A549 treated with GW870086 at 1 μM for 4 hours (cell line): ENCODE results near the gene ANKRD44. TPM values are rescaled to one million over a fixed set of nuclear protein-coding genes. Genes with fewer than 3 reads are reported as not detected.

Source experiments
- total RNA-seq: library from RNA; stranded (reverse); fragments of 200-300 nt; extraction: Qiagen RNA extraction; gene quantifications from 5 replicates; pipeline ENCODE4 v1.2.3, GENCODE V29; 2022; ENCODE audit warnings: low read depth

Gene ANKRD44
- total RNA-seq: 1.2 to 3.2 TPM (median 2.2 TPM) in 5 replicates

GRCh38 chr2:197310271-197310985 is at the start of gene ANKRD44:
TSS of gene ANKRD44 (minus strand) at chr2:197310780. CDS start at chr2:197310604, 176 bp downstream.

Other genes starting within 250 kb of the ANKRD44 start
- 123 to 175 TPM (median 131 TPM) in 5 replicates for gene SF3B1, start 124.2 kb upstream of the ANKRD44 start, total RNA-seq
- 18.6 to 20.9 TPM (median 20.0 TPM) in 5 replicates for gene COQ10B, start 142.8 kb upstream of the ANKRD44 start, total RNA-seq
- 581 to 650 TPM (median 613 TPM) in 5 replicates for gene HSPD1, start 189.1 kb upstream of the ANKRD44 start, total RNA-seq
- gene HSPE1, start 189.6 kb upstream of the ANKRD44 start, total RNA-seq: 453 to 852 TPM (median 476 TPM) in 5 replicates
- 19.6 to 37.4 TPM (median 29.7 TPM) in 5 replicates for gene MOB4, start 205.3 kb upstream of the ANKRD44 start, total RNA-seq